Right kidney (tissue), 1 donor: ENCODE measurements around the gene RAB6A.
"Not testable (repeated sequence)": the region's sequence is repeated elsewhere in the genome, so short reads cannot be mapped to it uniquely, and the experiment has no call there.

Source experiments
- DNase-seq: peaks from one replicate; pipeline ENCODE4 v3.0.0-alpha.2; 2016

The RAB6A gene

GRCh38 chr11:73770811-73771210, 9.9 kb upstream of the RAB6A start:
- DNase-seq: not testable (repeated sequence)

DNA sequence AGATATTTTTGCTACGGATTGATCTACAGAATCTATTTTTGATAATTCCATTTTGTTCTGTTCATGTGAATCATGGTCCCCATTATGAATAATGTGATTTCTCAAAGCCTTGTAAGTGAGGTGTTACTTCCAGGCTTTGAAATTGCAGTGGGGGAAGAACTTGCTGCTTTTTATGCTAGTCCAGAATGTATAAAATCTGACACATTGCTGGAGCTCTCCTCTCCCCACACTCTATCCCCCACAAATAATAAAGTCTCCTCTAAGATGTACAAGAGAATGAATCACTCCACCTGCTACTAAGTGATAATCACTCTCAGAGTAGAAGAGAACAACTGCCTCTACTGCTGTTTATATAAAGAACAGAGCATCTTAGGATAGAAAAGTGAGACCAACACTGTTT, 5.9 kb upstream of the RAB6A start:
- DNase-seq: no peak

GRCh38 chr11:73762732-73763131, 1.9 kb upstream of the RAB6A start:
- no peak for DNase-seq

DNA sequence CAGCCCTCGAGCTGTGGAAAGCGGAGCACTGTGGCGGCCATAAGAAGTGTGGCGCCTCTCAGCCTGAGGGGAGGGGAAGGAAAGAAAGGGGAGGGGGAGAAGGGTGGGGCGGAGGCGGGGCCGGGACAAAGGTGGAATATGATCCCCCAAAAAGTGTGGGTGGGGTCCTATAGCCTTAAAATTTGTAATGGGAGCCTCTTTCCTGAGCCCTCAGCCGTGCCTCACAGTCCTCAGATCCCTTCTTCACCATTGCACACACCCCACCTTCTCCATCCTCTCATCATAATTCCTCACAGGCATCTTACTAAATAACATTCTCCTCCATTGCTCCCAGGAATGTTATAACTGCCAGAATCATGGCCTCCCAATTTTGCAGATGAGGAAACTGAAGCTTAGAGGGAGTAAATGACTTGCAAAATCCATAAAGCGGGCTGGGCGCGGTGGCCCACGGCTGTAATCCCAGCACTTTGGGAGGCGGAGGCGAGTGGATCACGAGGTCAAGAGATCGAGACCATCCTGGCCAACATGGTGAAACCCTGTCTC, 600 bp upstream of the RAB6A start:
- no peak for DNase-seq

- DNase-seq: peak; percentile 87
Observed at GRCh38 chr11:73760135-73760678, 667 bp downstream of the RAB6A start.

GRCh38 chr11:73759610-73760134, 1.2 kb downstream of the RAB6A start:
- DNase-seq: no peak

DNA sequence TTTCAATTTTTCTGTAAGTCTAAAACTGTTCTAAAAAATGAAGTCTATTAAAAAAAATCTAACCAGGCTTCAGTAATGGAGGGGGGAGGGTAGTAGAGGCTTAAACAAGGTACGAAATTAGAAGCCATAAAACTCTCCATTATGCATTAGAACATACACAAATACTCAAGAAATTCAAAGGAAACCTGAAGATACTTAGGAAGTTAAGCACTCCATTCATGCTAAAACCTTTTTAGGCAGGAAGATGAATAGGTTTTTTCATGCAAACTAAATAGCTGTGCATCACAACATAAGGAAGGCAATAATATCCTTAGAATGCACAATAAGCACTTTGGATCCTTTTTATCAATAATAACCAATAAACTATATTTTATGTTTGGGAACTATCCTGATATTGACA, 2.4 kb downstream of the RAB6A start:
- no peak for DNase-seq

DNA sequence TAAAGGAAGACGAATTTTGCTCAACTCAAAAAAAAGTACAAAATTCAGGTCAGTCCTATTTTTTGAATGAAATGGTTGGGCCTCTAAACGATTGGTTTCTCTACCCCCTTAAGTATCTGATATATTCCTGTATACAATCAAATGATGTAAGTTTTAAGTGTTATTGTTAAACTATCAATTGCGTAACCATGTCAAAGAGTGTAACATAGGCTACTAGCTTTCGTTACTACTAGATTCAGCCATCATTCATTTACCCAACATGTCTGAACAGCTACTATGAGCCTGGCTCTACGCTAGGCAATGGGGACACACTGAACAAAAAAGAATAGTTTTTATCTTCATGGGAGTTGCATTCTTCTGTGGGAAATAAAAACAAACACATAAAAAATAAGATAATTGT, 3.3 kb downstream of the RAB6A start:
- DNase-seq: no peak

DNA sequence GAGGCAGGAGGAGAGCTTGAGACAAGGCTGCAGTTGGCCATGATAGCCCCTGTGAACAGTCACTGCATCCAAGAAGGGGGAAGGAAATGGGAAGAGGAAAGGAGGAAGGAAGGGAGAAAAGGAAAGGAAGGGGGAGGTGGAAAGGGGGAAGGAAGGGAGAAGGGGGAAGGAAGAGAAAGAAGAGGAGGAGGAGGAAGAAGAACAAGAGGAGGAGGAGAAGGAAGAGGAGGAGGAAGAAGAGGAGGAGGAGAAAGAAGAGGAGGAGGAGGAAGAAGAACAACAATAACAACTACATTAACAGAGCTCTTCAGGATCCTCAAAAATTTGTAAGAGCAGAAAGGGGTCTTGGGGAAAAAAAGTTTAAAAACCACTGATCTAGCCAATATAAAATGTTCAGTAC, 5.2 kb downstream of the RAB6A start:
- no peak for DNase-seq

GRCh38 chr11:73753938-73754337, 6.9 kb downstream of the RAB6A start:
- DNase-seq: no peak

- no peak for DNase-seq
Observed at GRCh38 chr11:73752903-73753302, 8.0 kb downstream of the RAB6A start.

- no peak for DNase-seq
Observed at GRCh38 chr11:73752216-73752867, 8.5 kb downstream of the RAB6A start.

- not testable (repeated sequence) for DNase-seq
Observed at GRCh38 chr11:73750862-73751261, 10.0 kb downstream of the RAB6A start.

GRCh38 chr11:73750228-73750627, 10.6 kb downstream of the RAB6A start:
- no peak for DNase-seq

GRCh38 chr11:73749118-73749517, 11.8 kb downstream of the RAB6A start:
- DNase-seq: no peak

DNA sequence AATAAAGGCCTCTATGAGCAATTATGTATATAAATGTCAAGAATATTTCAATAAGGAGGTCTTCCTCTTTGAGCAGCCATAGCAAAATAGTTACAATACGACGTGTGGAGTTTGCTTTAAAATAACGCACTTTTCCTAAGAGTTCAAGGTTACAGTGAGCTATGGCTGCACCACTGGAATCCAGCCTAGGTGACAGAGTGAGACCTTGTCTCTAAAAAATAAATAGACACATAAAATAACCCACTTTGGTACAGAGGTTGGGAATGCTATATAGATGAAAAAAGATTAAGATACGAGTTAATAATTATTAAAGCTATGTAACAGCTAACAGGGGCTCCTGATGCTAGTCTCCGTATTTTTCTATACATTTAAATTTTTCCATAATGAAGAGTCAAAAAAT, 12.6 kb downstream of the RAB6A start:
- no peak for DNase-seq

GRCh38 chr11:73747762-73748161, 13.1 kb downstream of the RAB6A start:
- no peak for DNase-seq

GRCh38 chr11:73746701-73747100, 14.2 kb downstream of the RAB6A start:
- DNase-seq: no peak

- no peak for DNase-seq
Observed at GRCh38 chr11:73743045-73743444, 17.8 kb downstream of the RAB6A start.

DNA sequence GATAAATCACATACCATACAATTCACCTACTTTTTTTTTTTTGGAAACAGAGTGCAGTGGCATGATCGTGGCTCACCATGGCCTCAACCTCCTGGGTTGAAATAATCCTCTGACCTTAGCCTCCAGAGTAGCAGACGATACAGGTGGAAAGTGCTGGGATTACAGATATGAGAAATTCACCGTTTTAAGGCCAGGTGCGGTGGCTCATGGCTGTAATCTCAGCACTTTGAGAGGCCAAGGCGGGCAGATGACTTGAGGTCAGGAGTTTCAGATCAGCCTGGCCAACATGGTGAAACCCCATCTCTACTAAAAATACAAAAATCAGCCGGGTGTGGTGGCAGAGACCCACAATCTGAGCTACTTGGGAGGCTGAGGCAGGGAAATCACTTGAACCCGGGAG, 24.9 kb downstream of the RAB6A start:
- DNase-seq: not testable (repeated sequence)

DNA sequence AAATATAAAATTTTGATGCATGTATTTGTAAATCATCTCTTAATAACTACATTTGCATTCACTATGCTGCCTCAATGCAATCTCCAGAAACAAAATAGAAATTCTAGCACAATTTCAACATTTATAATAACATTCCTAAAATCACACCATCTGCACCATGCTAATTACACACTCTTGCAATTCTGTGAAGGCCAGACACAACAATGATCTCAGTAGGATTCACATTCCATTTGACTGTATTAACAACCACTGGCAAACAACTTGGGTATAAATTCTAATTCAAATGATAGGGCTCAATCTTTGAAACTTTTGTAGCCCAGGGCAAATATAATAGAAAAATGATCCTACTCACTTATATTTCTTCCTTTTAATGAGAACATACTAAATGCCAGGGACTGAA, 25.9 kb downstream of the RAB6A start:
- no peak for DNase-seq

DNA sequence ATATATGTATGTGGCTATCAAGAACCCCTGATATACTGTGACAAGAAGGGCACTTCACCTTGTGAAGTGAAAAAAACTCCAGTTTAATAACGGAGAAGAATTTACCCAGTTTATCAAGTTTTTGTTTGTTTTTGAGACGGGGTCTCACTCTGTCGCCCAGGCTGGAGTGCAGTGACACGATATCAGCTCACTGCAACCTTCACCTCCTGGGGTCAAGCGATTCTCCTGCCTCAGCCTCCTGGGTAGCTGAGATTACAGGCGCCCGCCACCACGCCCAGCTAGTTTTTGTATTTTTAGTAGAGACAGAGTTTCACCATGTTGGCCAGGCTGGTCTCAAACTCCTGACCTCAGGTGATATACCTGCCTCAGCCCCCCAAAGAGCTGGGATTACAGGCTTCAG, 26.9 kb downstream of the RAB6A start:
- DNase-seq: not testable (repeated sequence)

DNA sequence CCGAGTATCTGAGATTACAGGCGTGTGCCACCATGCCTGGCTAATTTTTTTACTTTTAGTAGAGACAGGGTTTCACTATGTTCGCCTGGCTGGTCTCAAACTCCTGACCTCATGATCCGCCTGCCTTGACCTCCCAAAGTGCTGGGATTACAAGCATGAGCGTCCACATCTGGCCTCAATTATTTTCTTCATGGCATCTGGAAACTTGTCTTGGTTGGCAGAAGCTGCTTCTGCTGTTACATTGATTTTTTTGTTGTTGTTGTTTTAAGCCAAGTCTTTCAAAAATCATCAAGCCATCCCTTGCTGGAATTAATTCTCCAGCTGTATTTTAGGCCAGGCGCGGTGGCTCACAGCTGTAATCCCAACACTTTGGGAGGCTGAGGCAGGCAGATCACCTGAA, 27.9 kb downstream of the RAB6A start:
- not testable (repeated sequence) for DNase-seq

- no peak for DNase-seq
Observed at GRCh38 chr11:73729594-73730206, 31.2 kb downstream of the RAB6A start.
